NCI-H82 treated with DMSO at 0.1 percent for 48 hours (cell line): ENCODE data around the gene EPS8L3.

Experiments
- DNase-seq: peaks from one replicate; lab custom pipeline; 2025; ENCODE audit not compliant: unreplicated experiment; lab: John Stamatoyannopoulos, UW

The EPS8L3 gene

DNA sequence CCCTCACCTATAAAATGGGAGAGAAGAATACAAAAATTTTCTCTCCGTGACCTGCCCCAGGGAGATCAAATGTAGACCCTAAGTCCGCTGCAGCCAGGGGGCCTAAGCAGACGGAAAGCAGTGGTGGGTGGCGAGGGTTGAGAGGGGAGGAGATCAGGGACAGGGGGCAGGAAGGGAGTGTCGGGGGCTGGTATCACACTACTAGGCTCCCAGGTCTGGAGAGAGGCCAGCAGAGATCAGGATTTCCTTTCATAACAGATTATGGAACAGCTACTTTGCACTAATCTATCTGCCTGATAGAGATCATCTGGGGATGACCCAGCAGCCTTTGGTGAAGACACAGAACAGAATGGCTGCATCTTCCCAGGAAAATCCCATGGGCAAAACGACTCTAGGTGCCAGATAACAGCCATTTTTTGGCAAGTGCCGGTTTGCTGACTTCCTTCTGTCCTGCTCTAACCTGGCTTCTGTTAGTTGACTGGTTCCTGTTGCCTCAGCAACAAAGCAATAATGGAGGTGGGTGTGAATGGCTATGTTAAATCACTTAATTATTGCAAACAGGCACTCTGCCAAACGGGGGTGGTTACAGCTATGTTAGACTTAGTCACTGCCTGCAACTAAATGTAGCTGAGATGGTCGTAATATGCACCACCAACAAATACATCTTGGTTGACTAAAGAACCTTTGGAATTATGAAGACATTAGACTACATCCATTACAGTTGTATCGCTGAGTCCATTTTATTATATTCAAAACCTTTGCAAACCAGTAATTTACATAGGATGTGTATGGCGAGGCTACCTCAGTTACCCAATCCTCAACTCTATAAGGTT is 30.0 kb upstream of the EPS8L3 start:
- peak; percentile 63 for DNase-seq

DNA sequence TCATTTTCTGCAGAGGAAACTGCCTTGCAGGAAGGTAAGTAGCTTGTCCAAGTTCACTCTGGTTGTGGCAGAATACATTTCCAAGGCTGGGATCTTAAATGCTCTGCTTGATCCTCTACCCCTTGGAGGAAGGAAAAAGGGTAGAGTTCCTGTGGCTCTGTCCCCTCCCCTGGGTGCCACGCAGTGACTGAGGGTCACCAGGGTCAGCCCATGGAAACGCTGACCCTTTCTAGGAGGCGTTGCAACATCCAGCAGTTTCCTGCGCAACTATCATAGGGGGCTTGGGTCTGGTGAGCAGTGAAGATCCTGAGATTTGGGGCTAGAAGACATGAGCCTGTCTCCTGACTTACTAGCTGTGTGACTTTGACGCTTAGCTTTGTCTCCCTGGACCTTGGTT is 29.4 kb upstream of the EPS8L3 start:
- no peak for DNase-seq

DNA sequence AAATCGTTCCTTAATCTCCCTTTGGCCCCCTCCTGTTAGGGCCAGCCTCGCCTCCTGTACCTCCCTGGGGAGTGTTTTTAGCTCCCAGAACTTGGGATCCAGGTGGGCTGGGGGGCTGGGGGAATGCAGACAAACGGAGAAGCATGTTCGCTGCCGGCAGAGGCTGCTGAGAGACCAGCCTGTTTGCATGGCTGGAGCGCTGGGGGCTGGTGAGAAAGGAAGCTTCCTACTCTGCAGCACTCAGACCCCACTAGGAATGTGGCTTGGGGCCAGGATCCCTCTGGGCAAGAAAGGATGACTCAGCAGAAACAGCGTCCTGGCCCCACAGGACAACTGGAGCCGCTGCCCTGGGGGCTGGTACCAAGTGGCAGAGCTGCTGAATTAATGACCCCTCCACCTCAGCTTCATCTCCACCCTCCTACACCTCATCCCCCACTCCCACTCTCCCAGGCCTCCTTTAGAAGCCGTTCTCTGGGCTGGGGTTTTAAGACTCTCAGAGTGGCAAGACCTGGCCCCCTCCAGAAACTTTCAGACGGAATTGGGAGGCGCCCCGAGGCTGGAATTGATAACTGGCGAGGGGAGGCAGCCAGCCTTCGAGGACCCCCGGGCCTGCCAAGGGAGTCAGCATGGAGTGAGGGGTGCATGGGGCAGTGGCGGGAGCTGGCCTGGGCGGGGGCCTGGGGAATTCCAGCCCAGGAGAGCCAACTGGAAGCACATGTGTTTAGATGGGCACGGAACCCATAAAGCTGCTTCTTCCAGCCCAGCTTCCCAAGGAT is 28.5 kb upstream of the EPS8L3 start:
- DNase-seq = no peak

DNA sequence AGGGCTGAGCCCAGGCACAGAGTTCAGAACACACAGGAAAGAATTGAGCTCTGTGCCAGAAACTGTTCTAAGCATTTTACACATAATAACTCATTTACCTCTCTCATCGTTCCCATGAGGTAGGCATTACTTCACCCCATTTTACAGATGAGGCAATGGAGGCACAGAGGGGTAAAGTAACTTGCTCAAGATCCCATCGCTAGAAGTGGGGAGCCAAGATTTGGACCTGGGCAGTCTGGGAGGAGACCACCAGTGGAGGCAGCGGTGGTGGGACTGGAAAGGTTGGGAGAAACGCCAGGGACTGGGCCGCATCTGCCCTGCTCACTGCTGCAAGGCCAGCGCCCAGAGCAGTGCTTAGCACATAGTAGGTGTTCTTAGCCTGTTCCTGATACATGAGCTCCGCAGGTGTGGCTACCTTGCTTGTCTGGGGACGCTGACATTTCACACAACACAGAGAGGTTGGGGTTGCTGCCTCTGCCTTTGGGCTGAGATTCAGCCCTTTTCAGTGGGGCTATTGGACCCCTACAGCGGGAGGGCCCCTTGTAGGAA is 27.8 kb upstream of the EPS8L3 start:
- DNase-seq = no peak

DNA sequence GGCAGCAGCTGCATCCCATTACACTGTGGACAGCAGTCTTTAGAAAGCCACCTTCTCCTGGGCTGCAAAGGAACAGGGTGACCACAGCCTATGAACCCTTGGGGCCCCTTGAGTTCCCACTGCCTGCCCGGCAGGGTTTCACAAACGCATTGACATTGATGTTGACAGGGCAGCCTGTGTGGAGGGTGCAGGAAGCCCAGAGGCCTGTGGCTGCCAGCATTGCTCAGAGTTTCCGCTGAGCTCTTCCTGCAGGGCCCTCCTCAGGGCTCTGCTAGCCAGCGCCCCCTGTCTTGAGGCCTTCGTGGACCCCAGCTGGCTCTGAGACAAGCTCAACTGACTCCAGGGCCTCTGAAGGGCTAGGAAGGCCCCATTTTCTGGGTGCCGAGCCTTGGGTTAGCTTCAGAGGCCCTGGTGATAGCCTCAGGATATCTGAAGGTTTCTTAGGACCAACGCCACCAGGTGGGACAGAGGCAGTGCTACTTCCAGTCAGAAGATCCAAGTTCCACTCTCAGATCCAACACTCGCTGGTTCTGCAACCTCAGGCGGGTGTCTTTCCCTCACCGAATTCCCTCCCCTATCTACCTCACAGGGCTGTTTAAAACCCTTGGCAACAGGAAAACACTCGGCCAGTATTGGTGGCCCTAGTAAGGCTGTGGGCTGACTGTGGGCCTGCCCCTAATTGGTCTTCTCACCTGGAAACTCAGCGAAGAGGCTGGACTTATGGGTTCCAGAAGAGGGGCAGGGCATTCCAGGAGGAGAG is 27.2 kb upstream of the EPS8L3 start:
- DNase-seq = no peak

DNA sequence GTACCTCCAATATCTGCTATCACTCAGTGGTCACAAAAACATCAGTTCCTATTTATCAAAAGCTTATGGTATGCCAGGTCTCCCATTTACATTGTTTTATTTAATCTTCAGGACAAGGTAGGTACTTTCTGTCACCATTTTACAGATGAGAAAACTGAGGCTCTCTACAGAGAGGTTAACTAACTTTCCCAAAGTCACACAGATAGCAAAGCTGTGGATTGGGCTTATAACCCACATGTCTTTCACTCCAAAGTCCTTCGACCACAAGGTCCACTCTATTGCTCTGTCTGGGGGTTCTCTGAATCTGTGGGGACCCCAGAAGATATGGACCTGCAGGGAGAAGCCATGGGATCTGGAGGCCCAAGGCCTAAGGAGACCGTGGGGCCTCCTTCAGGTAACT is 26.6 kb upstream of the EPS8L3 start:
- no peak for DNase-seq

DNA sequence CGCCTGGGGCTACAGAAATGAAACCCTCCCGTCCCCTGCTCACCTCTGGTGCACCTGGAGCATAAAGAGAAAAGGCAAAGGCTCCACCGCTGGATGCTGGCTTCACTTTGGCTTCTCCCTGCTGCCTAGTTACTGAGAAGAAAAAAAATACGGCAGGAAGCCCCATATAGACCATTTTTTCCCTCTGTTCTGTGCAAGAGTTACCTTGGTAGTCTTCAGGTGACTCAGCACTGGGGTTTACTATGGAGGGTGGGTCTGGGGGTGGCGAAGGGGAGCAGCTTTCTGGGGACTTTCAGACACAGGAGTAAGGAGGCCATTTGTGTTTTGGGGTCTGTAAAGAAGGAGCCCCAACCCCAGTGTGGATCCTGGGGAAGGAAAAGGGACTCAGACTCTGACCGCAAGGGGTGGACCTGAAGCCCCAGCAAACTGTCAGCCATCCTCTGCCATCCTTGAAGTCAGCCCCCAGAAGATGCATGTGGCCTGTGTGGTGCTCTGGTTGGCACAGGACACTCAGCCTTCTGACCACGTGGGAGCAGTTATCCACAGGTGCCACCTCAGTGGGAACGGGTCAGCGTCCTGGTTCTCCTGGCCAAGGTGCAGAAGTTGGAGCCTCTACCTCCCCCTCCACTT is 25.9 kb upstream of the EPS8L3 start:
- no peak for DNase-seq

DNA sequence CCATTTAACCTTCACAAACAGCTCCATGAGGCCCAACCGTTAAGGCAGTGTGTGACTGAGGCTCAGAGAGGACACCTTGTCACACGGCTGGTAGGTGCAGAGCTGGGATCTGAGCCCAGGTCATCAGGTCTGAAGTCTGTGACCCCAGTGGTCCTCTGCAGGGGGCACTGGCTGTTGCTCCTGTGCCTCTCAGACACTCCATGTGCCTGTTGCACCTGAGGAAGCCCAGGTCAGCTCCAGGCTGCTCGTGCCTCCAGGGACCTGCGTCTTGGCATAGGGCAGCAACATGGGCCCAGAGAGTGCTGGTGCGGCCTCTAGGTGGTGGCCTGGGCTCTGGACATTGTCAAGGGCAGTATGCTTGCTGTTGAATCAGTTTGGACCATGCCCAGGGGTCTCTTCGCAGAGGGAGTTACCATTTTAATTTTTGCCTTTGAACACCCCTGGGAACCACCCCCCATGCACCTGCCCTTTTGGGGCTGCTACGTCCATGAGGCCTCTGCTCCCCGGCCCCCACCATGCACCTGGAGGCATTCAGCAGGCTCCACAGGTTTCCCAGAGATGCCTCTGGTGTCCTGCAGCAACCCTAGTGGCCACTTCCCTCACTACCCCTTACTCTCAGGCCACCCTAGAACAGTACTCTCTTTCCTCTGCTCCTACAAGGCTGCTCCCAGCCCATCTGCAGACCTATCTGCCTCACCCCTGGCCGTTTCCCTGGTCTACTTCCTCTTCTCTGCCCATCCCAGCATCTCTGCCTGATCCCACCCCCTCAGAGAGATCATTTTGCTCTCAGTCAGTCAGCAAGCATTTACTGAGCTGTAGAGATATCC is 25.2 kb upstream of the EPS8L3 start:
- DNase-seq = no peak

DNA sequence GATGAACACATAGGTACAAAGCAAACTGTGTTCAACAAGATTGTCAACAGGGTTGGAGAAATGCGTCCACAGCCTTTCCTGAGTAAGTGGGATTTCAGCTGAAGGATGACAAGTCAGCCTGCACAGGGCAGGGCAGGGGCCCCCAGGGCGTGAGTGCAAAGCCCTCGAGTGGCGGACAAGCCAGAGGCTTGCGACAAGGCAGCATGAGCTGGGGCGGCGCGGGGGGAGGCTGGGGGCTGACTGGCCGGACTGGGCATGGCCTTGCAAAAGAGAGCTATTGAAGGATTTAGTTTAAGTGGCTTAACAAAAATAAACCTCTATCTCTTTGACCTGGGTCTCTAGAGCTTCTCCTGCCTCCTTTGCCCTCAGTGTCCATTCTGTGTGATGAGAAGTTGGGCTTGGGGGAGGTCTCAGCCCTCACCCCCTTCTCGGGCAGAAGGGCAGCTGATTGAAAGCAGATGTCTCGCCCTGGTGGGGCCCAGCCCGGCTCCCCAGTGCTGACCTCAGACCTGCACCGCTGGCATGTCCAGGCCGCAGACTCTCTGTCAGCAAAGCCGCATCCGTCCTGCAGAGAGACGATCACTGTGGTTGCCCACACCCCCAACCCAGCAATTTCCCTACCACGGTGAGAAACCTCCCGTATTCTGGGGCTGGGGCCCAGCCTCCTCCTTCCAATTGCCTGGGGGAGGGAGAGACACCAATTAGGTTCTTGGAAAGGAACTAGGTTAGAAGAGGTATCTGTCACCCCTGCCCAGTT is 24.3 kb upstream of the EPS8L3 start:
- no peak for DNase-seq

DNA sequence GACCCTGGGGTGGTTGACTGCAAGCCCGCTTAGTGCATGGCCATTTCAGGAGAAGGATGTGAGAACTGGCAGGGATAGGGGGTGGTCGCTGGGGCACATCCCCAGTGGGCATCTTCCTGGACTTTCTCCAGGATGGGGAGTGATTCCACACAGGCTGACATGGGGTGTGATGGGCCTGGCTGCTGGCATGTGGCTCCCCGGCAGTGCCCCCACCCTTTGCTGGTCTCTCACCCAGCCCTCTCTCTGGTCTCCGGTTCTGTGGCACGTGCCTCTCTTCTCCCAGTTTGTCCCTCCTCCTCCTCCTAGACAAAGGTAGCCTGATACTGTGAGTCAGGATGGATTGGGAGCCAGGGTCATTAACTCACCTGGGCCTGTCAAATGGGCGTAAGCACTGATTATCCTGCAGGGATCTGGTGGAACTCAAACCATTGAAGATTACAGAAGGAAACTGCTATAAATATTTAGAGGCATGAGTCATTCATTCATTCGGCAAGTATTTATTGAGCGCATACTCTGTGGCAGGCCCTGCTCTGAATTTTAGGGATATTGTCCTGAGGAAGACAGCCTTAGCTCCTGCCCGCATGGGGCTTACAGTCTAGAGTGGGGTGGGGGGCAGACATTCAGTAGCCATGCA is 23.6 kb upstream of the EPS8L3 start:
- no peak for DNase-seq

DNA sequence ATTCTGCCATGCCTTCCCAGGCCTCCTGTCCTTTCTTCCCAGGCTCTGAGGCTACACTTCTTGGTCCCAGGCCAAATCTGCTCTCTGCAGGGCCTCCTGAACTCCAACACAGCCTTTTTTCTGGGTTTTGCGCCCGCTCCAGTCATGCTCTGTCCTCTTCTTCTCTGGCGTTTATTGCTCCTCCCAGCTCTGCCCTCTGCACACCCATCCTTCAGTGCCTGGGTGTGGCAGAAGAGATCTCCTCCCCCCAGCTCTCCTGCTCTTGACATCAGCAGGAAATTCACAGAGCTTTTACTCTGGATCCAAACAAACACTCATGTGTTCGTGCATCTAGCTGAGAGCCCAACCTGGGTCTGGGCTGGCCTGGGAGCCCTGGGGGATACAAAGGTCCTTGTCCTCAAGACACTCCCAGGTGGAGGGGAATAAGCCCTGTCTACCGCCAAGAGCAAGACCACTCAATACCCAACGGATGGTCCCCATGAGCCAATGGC is 22.9 kb upstream of the EPS8L3 start:
- DNase-seq = no peak

DNA sequence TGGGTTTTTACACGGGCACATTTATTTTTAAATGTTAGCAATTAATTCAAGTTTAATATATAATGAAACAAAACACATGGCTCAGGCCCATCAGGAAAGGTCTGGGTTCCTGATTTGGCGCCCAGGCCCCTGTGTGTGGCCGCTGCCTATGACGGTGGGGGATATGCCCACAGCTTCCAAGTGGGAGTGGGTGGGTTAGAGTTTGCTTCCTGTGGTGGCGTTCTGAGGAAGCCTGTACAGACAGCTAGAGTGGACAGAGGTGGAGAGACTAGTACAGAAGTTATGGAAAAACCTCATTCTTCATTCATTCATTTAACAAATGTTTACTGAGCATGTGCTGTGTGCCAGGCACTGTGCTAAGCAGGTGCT is 22.4 kb upstream of the EPS8L3 start:
- DNase-seq = no peak

DNA sequence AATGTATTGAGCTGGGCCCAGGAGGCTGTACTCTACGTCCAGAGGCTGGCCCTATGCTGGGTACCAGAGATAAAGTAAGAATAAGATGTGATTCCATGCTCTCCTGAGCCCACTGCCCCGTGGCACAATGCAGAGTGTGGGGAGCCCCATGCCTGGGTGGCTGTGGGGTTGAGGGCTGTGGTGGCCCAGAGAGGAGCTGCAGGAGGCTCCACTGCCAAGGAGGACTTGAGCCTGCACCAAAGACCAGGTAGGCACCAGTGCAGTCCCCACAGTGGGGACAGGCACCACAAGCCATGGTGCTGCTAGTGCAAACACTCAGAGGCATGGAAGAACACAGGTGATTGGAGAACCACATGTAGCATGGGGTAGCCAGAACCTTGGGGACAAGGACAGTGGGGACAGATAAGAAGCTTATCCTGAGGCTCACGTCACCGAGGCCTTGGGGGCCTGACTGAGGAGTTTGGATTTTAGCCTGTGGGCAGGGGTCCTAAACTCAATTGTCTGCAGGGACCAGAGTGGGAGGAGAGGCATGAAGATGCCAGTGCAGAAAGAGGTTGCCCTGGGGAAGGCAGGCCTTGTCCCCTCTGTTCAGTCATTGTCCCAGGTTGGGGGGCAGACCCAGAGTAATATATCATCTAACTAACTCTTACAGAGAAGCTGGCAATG is 21.9 kb upstream of the EPS8L3 start:
- DNase-seq = no peak

DNA sequence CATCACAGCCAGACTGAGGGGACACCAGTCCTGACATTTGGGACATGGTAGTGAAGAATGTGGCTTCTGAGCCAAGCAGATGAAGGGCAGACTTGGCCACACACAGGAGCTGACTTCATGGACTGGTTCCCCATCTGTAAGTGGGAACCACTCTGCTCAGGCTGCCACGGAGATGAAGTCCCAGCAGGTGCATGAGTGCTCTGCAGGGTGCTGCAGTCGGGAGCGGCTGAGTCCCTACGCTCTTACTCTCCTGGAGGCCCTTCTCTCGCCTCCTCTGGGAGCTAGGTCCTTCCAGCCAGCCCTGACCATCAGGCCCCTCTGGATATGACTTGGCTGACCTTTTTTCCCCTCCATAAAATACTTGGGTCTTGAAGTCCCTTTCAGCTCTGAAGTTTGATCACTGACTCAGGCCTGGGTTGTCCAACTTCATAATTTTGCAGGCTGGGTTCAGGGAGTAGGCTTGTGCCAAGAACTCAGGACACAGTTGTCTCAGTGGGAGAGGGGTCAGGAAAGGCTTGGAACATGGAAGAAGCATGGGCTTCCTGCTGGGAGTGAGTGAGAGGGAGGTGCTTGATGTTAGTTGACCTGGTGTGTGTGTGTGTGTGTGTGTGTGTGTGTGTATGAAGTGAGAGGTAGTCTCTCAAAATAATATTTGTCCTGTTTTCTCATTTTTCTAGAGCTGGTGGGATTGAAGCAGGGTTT is 21.0 kb upstream of the EPS8L3 start:
- no peak for DNase-seq

DNA sequence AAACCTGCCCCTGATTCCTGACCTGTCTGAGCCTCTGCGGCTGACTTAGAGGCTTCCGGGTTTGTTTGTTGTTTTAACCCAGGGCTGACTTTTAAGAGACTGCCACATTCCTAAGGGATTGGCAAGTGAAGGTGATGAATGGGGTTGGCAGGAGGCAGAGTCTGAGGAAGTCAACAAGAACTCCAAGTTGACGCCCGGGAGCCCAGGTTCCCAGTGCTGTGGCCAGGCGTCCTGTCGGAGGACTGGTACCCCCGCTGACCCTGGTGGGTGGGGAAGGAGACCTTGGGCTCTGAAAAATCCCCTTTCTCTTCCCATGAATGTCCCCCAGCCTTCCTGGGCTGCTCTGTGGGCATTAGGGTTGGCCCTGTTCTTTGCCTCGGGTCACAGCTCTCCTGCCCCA is 19.7 kb upstream of the EPS8L3 start:
- DNase-seq = no peak

DNA sequence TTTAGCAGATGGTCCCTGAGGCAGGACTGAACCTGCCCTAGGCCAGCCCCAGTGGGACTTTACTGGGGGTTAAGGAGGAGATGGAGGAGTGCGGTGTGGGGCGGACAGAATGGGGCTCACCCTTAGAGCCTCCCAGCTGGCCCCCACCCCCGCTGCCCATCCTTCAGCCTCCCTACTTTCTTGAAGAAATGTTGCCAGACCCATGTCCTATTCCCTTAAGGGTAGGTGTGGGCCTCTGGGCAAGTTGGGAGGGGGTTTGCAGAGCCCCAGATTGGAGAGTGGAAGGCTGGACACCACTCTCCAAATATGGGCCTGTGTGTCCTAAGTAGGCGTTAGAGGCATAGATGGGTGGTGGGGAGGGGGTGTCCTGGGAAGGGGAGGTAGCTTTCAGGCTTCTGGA is 19.2 kb upstream of the EPS8L3 start:
- DNase-seq = no peak

DNA sequence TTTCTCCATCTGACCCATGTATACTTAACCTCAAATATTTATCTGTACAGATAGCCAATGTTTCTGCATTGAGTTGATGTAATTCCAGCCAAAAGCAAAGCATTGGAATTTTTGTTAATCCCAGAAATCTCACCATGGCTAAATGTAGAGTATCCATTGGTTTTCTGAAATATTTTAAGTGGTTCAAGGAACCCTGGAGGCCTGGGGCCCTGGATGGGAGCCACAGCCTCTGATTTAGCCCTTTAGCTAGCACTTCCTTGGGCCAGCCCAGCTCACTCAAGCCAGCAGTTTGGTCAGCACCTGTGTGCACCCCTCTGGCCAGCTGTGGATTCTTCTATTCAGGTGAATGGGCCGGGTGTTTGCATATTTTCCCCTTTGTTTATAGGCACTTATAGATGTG is 18.8 kb upstream of the EPS8L3 start:
- no peak for DNase-seq

DNA sequence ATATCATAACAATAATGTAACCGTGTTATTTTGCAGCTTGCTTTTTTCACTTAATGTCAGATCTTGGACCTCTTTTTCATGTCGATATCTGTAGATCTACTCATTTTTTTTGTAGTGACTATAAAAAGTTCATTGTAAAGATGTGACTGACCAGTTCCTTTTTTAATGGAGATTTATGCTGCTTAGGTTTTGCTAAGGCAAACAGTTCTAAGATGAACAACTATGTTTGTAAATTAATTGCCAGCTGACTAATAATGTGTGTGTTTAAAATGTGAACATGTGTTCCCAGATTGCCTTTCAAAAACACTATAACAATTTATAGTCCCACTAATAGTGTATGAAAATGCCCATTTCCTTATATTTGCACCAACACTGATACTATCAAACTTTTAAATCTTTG is 18.1 kb upstream of the EPS8L3 start:
- DNase-seq = no peak
